GM20000 (cell line): ENCODE data around the gene ABCD2.
A peak's percentile ranks its signal among the peaks of the same experiment; 100 is the strongest.
"Not testable (repeated sequence)": the region's sequence is repeated elsewhere in the genome, so short reads cannot be mapped to it uniquely, and the experiment has no call there.

Experiments
- DNase-seq: peaks from one replicate; pipeline ENCODE4 v3.0.0; 2012; ENCODE audit warnings: low spot score
- TF ChIP-seq, protein P1 (sequence below): IDR thresholded peaks from 2 replicates; pipeline ENCODE4 v1.5.1; 2012; ENCODE audit warnings: mild to moderate bottlenecking, control low read depth; ENCODE audit errors: extremely low read depth, missing control alignments

ABCD2 gene

GRCh38 chr12:39632670-39633069, 13.1 kb upstream of the ABCD2 start:
- DNase-seq, result no peak
- TF ChIP-seq, protein P1, sequence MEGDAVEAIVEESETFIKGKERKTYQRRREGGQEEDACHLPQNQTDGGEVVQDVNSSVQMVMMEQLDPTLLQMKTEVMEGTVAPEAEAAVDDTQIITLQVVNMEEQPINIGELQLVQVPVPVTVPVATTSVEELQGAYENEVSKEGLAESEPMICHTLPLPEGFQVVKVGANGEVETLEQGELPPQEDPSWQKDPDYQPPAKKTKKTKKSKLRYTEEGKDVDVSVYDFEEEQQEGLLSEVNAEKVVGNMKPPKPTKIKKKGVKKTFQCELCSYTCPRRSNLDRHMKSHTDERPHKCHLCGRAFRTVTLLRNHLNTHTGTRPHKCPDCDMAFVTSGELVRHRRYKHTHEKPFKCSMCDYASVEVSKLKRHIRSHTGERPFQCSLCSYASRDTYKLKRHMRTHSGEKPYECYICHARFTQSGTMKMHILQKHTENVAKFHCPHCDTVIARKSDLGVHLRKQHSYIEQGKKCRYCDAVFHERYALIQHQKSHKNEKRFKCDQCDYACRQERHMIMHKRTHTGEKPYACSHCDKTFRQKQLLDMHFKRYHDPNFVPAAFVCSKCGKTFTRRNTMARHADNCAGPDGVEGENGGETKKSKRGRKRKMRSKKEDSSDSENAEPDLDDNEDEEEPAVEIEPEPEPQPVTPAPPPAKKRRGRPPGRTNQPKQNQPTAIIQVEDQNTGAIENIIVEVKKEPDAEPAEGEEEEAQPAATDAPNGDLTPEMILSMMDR, result no peak

DNA sequence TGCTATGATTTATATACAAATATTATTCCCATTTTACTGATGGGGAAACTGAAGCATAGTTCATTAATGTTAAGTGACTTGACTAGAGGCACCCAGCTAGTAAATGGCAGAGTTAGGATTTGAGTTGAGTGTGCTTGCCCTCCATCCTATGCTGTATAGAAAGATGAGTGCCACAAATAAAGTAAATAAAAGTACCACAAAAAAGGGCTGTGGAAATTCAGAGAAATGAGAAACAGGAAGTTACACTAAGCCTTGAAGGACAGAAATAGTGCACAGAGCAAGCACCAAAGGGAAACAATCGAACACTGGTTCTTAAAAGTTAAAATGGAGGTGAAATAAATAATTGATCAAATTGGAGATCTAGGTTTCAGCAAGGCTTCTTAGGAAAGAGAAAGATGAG, 9.2 kb upstream of the ABCD2 start:
- TF ChIP-seq, protein P1, result no peak
- peak; percentile 4 for DNase-seq

DNA sequence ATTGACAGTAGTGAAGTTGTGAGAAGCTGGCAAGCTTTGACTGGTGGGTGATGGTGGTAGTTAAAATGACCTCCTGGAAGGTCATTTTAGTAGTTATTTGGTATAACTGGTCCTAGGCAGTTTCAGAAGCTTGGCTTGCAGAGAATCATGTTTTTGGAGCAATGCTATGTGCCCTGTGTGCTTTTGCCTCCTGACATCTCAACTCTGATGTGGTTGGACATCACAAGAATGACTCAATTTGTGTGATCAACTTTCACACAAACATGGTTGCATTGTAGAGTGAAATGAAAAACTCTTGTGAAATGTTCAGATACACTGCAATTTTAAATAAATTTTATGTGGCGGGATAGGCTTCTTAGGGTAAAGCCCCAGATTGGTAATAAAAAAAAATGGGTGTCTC, 8.3 kb upstream of the ABCD2 start:
- DNase-seq, result no peak
- TF ChIP-seq, protein P1, result no peak

DNA sequence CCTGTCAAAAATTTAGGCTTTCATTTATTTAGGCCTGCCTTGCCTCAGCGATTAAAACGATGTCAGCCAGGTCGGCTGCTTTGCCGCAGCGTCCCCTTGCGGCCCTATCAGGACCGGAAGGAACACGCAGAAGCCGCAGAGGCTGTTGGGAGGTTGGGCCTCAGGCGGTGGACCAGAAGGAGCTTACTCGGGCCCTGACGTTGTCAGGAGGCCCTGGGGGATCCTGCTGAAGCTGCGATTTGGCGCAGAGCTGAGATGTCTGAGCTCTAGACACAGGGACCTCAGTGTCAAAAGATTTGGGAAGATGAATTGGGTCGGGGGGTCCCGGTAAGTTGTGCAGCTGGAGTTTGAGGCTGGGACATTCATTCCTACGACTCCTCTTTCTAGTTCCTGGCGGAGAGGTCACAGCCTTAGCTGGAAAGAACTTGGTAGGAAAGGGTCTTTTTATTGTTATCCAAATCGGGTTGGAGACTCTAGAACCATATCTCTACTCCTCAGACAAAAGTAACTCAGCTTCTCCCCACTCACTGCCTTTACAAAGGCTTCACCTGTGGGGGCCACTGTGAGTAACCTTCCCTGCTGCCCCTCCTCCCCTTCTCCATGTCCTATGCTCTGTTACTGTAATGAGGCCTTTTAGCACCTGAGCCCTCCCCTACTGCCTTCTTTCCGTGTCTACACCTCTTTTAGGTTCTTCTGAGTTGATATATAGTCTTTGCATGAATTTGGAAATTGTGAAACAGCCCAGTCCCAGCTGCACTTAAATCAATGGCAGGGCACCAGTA, 6.6 kb upstream of the ABCD2 start:
- DNase-seq, result no peak
- TF ChIP-seq, protein P1, result no peak

DNA sequence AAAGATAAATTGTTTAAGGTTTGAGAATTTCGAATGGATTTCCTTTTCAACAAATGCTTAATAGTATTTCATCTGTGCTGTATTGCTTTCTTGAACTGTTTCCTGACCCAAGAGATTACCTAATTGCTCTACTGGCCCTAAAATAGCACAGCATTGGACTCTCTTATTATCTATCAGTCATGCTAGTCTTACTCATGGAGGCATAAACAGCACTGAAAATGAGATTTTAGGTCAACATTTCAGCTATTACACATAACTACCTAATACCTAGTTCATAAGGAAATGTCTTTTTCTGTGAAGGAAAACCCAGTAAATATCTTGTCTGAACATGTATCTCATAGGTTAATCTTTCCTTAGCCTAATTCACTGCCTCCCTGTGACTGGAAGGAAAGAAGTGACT, 4.3 kb upstream of the ABCD2 start:
- TF ChIP-seq, protein P1, result no peak
- DNase-seq, result peak; percentile 6

DNA sequence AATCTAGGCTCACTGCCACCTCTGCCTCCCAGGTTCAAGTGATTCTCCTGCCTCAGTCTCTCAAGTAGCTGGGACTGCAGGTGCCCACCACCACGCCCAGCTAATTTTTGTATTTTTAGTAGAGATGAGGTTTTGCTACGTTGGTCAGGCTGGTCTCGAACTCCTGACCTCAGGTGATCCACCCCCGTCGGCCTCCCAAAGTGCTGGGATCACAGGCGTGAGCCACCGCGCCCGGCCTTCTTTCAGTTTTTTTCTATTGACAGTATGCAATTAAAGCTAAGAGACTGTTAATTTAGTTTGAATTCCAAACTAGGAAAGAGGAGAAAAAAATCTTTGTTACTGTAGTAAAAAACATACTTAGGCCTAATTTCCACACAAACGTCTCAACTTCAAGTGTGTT, 3.6 kb upstream of the ABCD2 start:
- DNase-seq, result not testable (repeated sequence)

DNA sequence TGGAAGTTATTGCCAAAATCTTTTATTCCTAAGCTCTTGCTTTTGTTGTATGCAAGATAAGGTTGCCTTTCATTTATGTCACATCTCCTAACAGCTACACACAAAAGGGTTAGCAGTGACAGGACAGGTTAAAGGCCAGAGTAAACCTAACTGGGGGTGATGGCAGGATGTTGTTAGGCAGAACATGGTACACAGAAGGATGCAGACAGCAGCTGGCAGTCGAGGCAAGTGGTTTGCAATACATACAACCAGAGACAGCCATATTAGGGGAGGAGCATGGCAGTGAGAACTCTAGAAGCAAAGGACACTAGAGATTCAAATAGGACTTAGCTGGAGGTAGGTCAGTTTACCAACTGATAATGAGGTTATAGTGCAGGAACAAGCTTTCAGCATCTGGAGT, 2.7 kb upstream of the ABCD2 start:
- DNase-seq, result no peak
- TF ChIP-seq, protein P1, result no peak

DNA sequence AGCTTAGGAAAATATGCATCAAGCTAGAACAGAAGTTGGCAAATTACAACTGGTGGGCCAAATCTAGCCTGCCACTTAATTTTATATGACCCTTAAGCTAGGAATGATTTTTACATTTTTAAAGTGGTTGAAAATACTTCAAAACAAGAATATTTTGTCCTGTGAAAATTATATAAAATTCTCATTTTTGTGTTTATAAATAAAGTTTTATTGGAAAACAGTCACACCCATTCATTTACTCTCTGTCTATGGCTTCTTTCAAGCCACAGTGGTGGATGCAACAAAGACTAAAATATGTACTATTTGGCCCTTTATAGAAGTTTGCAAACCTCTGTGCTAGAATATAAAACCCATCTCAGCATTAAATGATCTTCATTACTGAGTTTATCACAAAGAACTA, 2.1 kb upstream of the ABCD2 start:
- no peak for DNase-seq
- TF ChIP-seq, protein P1, result no peak
